Thyroid gland (tissue), 4 donors: ENCODE results near the gene CUL3.

Experiments used
- CTCF ChIP-seq, 6 experiments: fragments of 200-600 bp in 3 of 6; fragments of 450-650 bp in 3 of 6; sonication (generic) in 3 of 6; IDR thresholded peaks; one replicate each; pipeline ENCODE4 v1.5.1; 2016 to 2019; ENCODE audit warnings: antibody characterized with exemption in 6 of 6, mild to moderate bottlenecking in 2 of 6, inconsistent platforms in 1 of 6, moderate library complexity in 1 of 6
- POLR2A ChIP-seq, 2 donors: fragments of 450-650 bp; IDR thresholded peaks; one replicate each; pipeline ENCODE4 v1.6.1; 2017; ENCODE audit warnings: antibody characterized with exemption in 2 of 2, mild to moderate bottlenecking in 2 of 2, moderate library complexity in 1 of 2

GRCh38 chr2:224573724-224574123 lies 11.4 kb downstream of the CUL3 start:
- TF ChIP-seq CTCF (IDR thresholded peaks at IDR 0.05) = no peak
- no peak for TF ChIP-seq POLR2A (IDR thresholded peaks at IDR 0.05)
